ENCODE data around the gene EGFR.

DNA sequence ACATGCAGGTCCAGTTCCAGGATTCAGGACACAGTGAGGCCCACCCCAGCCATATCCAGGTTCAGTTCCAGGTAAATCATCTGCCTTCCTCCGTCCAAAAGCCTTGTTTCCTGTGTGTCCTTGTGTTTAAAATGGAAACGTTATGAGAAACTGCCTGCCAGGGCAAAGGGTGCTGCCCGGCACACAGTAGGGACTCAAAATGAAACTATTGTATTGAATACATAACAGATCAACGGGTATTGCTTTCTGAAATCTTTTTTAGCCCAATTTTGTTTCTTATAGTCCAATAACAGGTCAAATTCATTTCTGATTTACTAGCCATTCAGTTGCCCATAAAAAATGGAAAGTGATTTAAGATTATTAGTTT, 115.5 kb downstream of the EGFR start:
- TF ChIP-seq, protein P1, sequence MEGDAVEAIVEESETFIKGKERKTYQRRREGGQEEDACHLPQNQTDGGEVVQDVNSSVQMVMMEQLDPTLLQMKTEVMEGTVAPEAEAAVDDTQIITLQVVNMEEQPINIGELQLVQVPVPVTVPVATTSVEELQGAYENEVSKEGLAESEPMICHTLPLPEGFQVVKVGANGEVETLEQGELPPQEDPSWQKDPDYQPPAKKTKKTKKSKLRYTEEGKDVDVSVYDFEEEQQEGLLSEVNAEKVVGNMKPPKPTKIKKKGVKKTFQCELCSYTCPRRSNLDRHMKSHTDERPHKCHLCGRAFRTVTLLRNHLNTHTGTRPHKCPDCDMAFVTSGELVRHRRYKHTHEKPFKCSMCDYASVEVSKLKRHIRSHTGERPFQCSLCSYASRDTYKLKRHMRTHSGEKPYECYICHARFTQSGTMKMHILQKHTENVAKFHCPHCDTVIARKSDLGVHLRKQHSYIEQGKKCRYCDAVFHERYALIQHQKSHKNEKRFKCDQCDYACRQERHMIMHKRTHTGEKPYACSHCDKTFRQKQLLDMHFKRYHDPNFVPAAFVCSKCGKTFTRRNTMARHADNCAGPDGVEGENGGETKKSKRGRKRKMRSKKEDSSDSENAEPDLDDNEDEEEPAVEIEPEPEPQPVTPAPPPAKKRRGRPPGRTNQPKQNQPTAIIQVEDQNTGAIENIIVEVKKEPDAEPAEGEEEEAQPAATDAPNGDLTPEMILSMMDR (IDR thresholded peaks at IDR 0.05) = no peak
- no peak for TF ChIP-seq POLR2A (IDR thresholded peaks at IDR 0.05)

Data from lower leg skin (tissue), 3 donors.